HEK293T (cell line): Measurements from ENCODE around the gene SNCAIP.

Source experiments
- CTCF ChIA-PET: fragments of 350-600 bp; formaldehyde crosslinking; extraction: SDS; loops from one replicate; lab custom pipeline; 2021; ENCODE audit warnings: antibody characterized with exemption, inconsistent platforms; lab: Yijun Ruan, JAX
- POLR2A ChIA-PET: fragments of 350-600 bp; formaldehyde crosslinking; extraction: SDS; loops from one replicate; lab custom pipeline; 2020; ENCODE audit warnings: antibody characterized with exemption, inconsistent platforms; lab: Yijun Ruan, JAX
- DNase-seq: peaks from one replicate; pipeline ENCODE4 v3.0.0; 2012; ENCODE audit warnings: mixed read lengths; ENCODE audit errors: extremely low spot score
- ARNT ChIP-seq: fragments of 450-650 bp; IDR thresholded peaks from 2 replicates; pipeline ENCODE4 v1.6.1; 2017; ENCODE audit warnings: mild to moderate bottlenecking
- BHLHE40 ChIP-seq: fragments of 450-650 bp; IDR thresholded peaks from 2 replicates; pipeline ENCODE4 v1.6.1; 2016; ENCODE audit warnings: mild to moderate bottlenecking, moderate library complexity, borderline replicate concordance
- CTBP1 ChIP-seq: fragments of 450-650 bp; IDR thresholded peaks from 2 replicates; pipeline ENCODE4 v1.6.1; 2016; ENCODE audit warnings: borderline replicate concordance
- ELF4 ChIP-seq: fragments of 450-650 bp; IDR thresholded peaks from 2 replicates; pipeline ENCODE4 v1.6.1; 2017; ENCODE audit warnings: antibody characterized with exemption
- FOXA1 ChIP-seq: fragments of 450-650 bp; IDR thresholded peaks from 2 replicates; pipeline ENCODE4 v1.6.1; 2016; ENCODE audit warnings: mild to moderate bottlenecking
- FOXK2 ChIP-seq: fragments of 450-650 bp; IDR thresholded peaks from 2 replicates; pipeline ENCODE4 v1.6.1; 2016; ENCODE audit warnings: mild to moderate bottlenecking
- FOXM1 ChIP-seq: fragments of 450-650 bp; IDR thresholded peaks from 2 replicates; pipeline ENCODE4 v1.6.1; 2017; ENCODE audit warnings: mild to moderate bottlenecking, borderline replicate concordance
- HDGF ChIP-seq: fragments of 450-650 bp; IDR thresholded peaks from 2 replicates; pipeline ENCODE4 v1.6.1; 2017; ENCODE audit warnings: antibody characterized with exemption, borderline replicate concordance
- L3MBTL2 ChIP-seq: fragments of 450-650 bp; conservative IDR thresholded peaks from 2 replicates; pipeline ENCODE4 v1.6.1; 2016; ENCODE audit warnings: mild to moderate bottlenecking
- LEF1 ChIP-seq: fragments of 450-650 bp; IDR thresholded peaks from 2 replicates; pipeline ENCODE4 v1.6.1; 2017; ENCODE audit warnings: mild to moderate bottlenecking, borderline replicate concordance
- NFRKB ChIP-seq: fragments of 450-650 bp; IDR thresholded peaks from 2 replicates; pipeline ENCODE4 v1.6.1; 2016; ENCODE audit warnings: mild to moderate bottlenecking, moderate library complexity
- PKNOX1 ChIP-seq: fragments of 450-650 bp; IDR thresholded peaks from 2 replicates; pipeline ENCODE4 v1.6.1; 2016
- SP1 ChIP-seq: fragments of 450-650 bp; IDR thresholded peaks from 2 replicates; pipeline ENCODE4 v1.6.1; 2017
- SUZ12 ChIP-seq: fragments of 450-650 bp; IDR thresholded peaks from 2 replicates; pipeline ENCODE4 v1.6.1; 2016; ENCODE audit warnings: mild to moderate bottlenecking
- TARDBP ChIP-seq: fragments of 450-650 bp; IDR thresholded peaks from 2 replicates; pipeline ENCODE4 v1.6.1; 2016
- ZNF384 ChIP-seq: fragments of 450-650 bp; IDR thresholded peaks from 2 replicates; pipeline ENCODE4 v1.6.1; 2016

The SNCAIP gene

GRCh38 chr5:122311961-122312590 lies at the start of gene SNCAIP:
TSS of gene SNCAIP (plus strand) at chr5:122312237. CDS start at chr5:122391135, 78,898 bp downstream.
- peak; percentile 65; the same call in 1 of the 2 replicates for TF ChIP-seq FOXM1
- TF ChIP-seq CTBP1 = no peak
- CTCF ChIA-PET = no interaction called here
- DNase-seq = peak; percentile 57
- POLR2A ChIA-PET = no interaction called here

DNA sequence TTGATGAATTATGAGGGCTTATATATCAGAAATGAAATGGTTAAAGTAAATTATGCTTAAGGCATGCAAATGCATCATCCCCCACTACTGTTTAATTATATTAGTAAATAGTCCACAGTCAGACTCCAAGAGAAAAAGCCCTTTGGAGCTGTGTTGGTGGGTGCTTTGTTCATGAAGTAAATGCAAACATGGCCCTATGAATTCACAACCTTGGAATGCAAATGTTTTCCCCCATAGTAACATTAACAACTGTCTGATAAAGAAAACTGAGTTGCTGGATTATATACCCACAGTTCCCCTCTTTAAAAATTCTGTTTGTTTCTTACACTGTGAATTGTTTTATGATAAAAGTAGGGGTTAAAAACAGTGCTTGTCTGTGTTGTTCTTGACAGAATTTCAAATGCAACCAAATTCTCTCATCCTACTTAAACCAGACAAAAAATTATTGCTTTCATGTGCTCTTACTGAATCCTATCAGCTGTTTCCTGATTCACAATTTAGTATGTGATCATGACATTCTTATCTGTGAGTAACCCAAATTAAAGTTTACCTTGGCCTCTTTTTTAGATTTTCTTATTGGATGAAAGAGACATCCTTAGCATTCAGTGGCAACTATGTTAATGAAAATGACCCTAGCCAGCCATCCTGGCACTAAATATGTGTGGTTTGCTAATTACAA lies 48.5 kb upstream of the SNCAIP start:
- ChIA-PET POLR2A (no interaction called here), CTCF (no interaction called here)
- TF ChIP-seq NFRKB = no peak
- no peak for TF ChIP-seq FOXA1
- TF ChIP-seq FOXM1 = no peak
- TF ChIP-seq ELF4 = no peak
- TF ChIP-seq PKNOX1 = no peak
- no peak for TF ChIP-seq ZNF384
- no peak for TF ChIP-seq CTBP1
- no peak for TF ChIP-seq FOXK2
- no peak for TF ChIP-seq TARDBP
- TF ChIP-seq SP1 = no peak
- TF ChIP-seq ARNT = no peak
- no peak for TF ChIP-seq HDGF
- DNase-seq = no peak

DNA sequence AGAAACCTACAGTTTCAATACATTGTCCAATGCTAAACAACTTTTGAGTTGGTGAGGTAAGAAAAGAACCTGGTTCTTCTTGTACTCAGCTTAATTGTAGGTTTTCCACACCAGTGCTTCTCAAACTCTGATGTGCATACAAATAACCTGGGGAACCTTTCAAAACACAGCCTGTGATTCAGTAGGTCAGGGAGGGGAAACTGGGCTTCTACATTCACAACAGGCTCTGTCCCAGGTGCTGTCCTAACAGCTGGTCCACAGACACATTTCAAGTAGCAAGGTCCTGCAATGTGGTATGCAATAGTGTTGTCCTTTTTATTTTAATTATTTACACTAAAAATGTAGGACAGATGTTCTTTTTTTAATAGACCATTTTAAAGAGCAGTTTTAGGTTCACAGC lies 47.4 kb upstream of the SNCAIP start:
- ChIA-PET POLR2A (no interaction called here), CTCF (no interaction called here)
- DNase-seq = no peak

DNA sequence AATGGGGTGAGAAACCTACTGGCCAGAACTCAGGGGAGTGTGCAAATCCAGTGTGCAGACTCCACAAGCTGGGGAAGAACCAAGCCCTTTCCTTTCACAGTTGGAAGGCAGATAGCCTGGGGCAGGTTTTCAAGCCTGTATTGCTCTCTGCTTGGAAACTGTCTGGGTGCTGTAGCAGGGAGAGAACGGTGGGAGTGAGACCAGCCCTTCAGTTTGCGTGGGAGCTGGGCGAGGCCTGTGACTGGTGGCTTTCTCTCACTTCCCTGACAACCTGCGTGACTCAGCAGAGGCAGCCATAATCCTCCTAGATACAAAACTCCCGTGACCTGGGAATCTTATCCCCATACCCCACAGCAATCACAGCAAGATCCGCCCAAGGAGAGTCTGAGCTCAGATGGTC lies 44.9 kb upstream of the SNCAIP start:
- DNase-seq = no peak
- TF ChIP-seq ARNT (no peak), LEF1 (no peak), HDGF (no peak), BHLHE40 (no peak), L3MBTL2 (no peak), FOXM1 (no peak), SUZ12 (no peak), FOXA1 (no peak), SP1 (no peak), CTBP1 (no peak), ELF4 (no peak), TARDBP (no peak), FOXK2 (no peak), NFRKB (no peak), PKNOX1 (no peak), ZNF384 (no peak)
- POLR2A ChIA-PET = no interaction called here
- CTCF ChIA-PET = no interaction called here

More for the DNA sequence above, 47.4 kb upstream of the SNCAIP start:
- no peak for TF ChIP-seq FOXA1
- no peak for TF ChIP-seq TARDBP
- TF ChIP-seq CTBP1 = no peak
- no peak for TF ChIP-seq SUZ12
- TF ChIP-seq LEF1 = no peak
- no peak for TF ChIP-seq PKNOX1
- TF ChIP-seq ZNF384 = no peak
- no peak for TF ChIP-seq BHLHE40
- TF ChIP-seq ARNT = no peak
- no peak for TF ChIP-seq ELF4

DNA sequence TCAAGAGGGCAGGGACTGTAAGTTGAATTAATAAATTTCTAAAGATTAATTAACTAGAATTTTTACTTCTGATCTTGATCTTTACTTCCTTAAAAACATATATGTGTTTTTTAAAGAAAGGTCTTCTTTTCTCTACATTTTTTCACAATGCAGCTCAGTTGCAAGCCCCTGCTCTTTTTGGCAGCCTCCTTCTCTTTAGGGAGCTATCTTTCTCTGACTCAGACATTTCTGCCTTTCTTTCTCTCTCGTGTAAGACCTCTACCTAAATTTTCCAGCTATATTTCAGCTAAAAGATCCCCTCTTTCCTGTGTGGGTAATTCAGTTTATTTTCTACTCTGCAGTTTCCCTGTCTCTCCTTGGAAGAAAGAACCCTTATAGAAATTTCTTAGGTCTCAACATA lies 38.3 kb upstream of the SNCAIP start:
- ChIA-PET POLR2A (no interaction called here), CTCF (no interaction called here)
- TF ChIP-seq FOXM1 (no peak), NFRKB (no peak), LEF1 (no peak), FOXK2 (no peak), PKNOX1 (no peak)
- no peak for DNase-seq

GRCh38 chr5:122283592-122283991 lies 28.4 kb upstream of the SNCAIP start:
- TF ChIP-seq FOXK2 = no peak
- no peak for TF ChIP-seq NFRKB
- no peak for TF ChIP-seq L3MBTL2
- no peak for TF ChIP-seq SP1
- TF ChIP-seq ELF4 = no peak
- no peak for TF ChIP-seq ZNF384
- TF ChIP-seq FOXM1 = no peak
- no peak for TF ChIP-seq HDGF
- TF ChIP-seq CTBP1 = no peak
- TF ChIP-seq SUZ12 = no peak
- POLR2A ChIA-PET = no interaction called here
- CTCF ChIA-PET = interaction anchor here (0.7 kb wide), 1 partner anchor 222 kb away, joined by 5 read pairs; no protein-coding TSS in a partner anchor
- no peak for DNase-seq
